Superior temporal gyrus (tissue), 1 donor: ENCODE results near the gene SEC24A.
"Not testable (repeated sequence)": the region's sequence is repeated elsewhere in the genome, so short reads cannot be mapped to it uniquely, and the experiment has no call there.

Experiments used
- DNase-seq: peaks from one replicate; pipeline ENCODE4 v3.0.0-alpha.2; 2016; ENCODE audit errors: extremely low spot score

The SEC24A gene

GRCh38 chr5:134649163-134649835 lies 714 bp downstream of the SEC24A start:
- no peak for DNase-seq

GRCh38 chr5:134650660-134651059 lies 2.1 kb downstream of the SEC24A start:
- not testable (repeated sequence) for DNase-seq

- DNase-seq, result no peak
These were observed 2.9 kb downstream of the SEC24A start for GRCh38 chr5:134651531-134651930.

- DNase-seq, result no peak
These were observed 8.1 kb downstream of the SEC24A start for GRCh38 chr5:134656690-134657089.

GRCh38 chr5:134659456-134659855 lies 10.9 kb downstream of the SEC24A start:
- no peak for DNase-seq

GRCh38 chr5:134659922-134660321 lies 11.3 kb downstream of the SEC24A start:
- no peak for DNase-seq

- no peak for DNase-seq
These were observed 14.4 kb downstream of the SEC24A start for GRCh38 chr5:134662971-134663370.

- no peak for DNase-seq
These were observed 15.9 kb downstream of the SEC24A start for GRCh38 chr5:134664448-134664847.

- DNase-seq, result not testable (repeated sequence)
These were observed 25.0 kb downstream of the SEC24A start for GRCh38 chr5:134673546-134673945.

GRCh38 chr5:134677357-134677756 lies 28.8 kb downstream of the SEC24A start:
- not testable (repeated sequence) for DNase-seq

GRCh38 chr5:134690144-134690543 lies 41.6 kb downstream of the SEC24A start:
- not testable (repeated sequence) for DNase-seq

- no peak for DNase-seq
These were observed 44.1 kb downstream of the SEC24A start for GRCh38 chr5:134692722-134693121.

- no peak for DNase-seq
These were observed 59.7 kb downstream of the SEC24A start for GRCh38 chr5:134708301-134708700.

- no peak for DNase-seq
These were observed 65.5 kb downstream of the SEC24A start for GRCh38 chr5:134714120-134714519.

GRCh38 chr5:134714541-134714940 lies 66.0 kb downstream of the SEC24A start:
- DNase-seq, result no peak

- not testable (repeated sequence) for DNase-seq
These were observed 66.9 kb downstream of the SEC24A start for GRCh38 chr5:134715466-134715865.

- DNase-seq, result no peak
These were observed 76.3 kb downstream of the SEC24A start for GRCh38 chr5:134724872-134725271.

GRCh38 chr5:134732819-134733218 lies 84.2 kb downstream of the SEC24A start:
- DNase-seq, result no peak

GRCh38 chr5:134735243-134735642 lies 86.7 kb downstream of the SEC24A start:
- no peak for DNase-seq

- no peak for DNase-seq
These were observed 87.7 kb downstream of the SEC24A start for GRCh38 chr5:134736173-134736812.

GRCh38 chr5:134738133-134738962 lies 89.8 kb downstream of the SEC24A start, which contains the start of gene CAMLG:
Gene CAMLG (plus strand): TSS chr5:134738548. CDS start chr5:134738621, 73 bp downstream.
- peak; percentile 98 for DNase-seq

- DNase-seq, result peak; percentile 38
These were observed 90.5 kb downstream of the SEC24A start for GRCh38 chr5:134738963-134739661.
